ENCODE measurements around the gene PDSS2.

The PDSS2 gene

DNA sequence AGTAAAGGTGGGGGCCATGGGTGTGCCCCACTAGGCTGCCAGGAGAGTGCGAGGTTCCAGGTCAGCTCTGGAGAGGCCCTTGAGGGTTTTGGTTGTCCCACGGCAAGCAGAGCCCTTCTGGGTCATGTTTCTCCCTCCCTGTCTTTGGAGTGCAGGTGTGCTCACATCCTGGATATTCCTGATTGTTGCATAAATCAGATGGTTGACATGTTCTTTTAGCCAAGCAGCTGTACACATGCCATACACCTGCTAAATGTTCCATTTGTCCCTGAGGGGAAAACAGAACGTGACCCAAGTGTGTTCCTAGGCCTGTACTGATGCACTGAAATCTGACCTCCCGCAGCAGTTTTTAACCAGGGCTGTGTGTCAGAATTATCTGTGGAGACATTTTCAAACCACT lies 266.5 kb downstream of the PDSS2 start:
- H3K4me3 ChIP-seq (ENCODE audit: low read depth, low read length), result no peak overlapping the region
- TF ChIP-seq, protein P1, sequence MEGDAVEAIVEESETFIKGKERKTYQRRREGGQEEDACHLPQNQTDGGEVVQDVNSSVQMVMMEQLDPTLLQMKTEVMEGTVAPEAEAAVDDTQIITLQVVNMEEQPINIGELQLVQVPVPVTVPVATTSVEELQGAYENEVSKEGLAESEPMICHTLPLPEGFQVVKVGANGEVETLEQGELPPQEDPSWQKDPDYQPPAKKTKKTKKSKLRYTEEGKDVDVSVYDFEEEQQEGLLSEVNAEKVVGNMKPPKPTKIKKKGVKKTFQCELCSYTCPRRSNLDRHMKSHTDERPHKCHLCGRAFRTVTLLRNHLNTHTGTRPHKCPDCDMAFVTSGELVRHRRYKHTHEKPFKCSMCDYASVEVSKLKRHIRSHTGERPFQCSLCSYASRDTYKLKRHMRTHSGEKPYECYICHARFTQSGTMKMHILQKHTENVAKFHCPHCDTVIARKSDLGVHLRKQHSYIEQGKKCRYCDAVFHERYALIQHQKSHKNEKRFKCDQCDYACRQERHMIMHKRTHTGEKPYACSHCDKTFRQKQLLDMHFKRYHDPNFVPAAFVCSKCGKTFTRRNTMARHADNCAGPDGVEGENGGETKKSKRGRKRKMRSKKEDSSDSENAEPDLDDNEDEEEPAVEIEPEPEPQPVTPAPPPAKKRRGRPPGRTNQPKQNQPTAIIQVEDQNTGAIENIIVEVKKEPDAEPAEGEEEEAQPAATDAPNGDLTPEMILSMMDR (IDR thresholded peaks at IDR 0.05; ENCODE audit: low read depth, low read length), result no peak
- TF ChIP-seq POLR2A (IDR thresholded peaks at IDR 0.05; ENCODE audit: extremely low read depth, insufficient read length) (no peak), MYC (IDR thresholded peaks at IDR 0.05; ENCODE audit: low read depth, low read length) (no peak)
- TF ChIP-seq, protein P2, sequence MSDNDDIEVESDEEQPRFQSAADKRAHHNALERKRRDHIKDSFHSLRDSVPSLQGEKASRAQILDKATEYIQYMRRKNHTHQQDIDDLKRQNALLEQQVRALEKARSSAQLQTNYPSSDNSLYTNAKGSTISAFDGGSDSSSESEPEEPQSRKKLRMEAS (IDR thresholded peaks at IDR 0.05; ENCODE audit: low read depth, low read length), result no peak
- no peak for DNase-seq (ENCODE audit: low read depth)

DNA sequence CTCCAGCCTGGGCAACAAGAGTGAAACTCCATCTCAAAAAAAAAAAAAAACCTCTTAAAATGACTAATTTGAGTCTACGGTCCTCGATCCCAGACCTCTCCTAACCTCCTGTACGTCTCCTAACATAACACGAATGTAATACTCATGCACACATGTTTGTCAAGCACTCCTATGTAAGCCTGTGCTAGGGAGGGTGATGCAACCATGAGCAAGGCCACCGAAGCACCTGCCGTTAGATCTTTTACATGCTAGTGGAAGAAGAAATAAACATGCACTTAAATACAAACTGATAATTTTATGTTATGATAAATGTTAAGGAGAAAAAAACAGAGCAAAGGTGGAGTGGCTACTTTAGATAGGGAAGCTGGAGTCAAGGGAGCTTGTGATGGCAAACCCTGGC lies 271.7 kb downstream of the PDSS2 start:
- no peak for DNase-seq (ENCODE audit: low read depth)
- TF ChIP-seq MYC (IDR thresholded peaks at IDR 0.05; ENCODE audit: low read depth, low read length) (no peak), POLR2A (IDR thresholded peaks at IDR 0.05; ENCODE audit: extremely low read depth, insufficient read length) (no peak)
- TF ChIP-seq, protein P2 (IDR thresholded peaks at IDR 0.05; ENCODE audit: low read depth, low read length), result no peak
- TF ChIP-seq, protein P1 (IDR thresholded peaks at IDR 0.05; ENCODE audit: low read depth, low read length), result no peak
- H3K4me3 ChIP-seq (ENCODE audit: low read depth, low read length), result no peak overlapping the region

DNA sequence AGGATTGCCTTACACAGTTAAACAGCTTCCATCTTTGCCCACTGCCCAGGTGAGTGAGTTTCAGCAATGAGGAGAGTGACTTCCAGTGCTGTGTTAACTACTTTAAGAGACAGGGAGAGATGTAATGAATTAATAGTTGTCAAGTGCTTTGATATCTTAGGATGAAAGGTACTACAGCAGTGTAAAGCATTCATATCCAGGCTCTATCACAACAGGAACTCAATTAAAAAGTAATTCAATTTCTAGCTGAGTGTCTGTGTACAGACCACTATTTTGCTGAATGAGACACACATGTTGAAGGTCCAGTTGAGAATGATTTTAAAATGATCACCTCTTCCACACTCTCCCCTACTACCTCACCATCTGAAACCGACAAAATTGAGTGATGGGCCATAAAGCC lies 273.3 kb downstream of the PDSS2 start:
- DNase-seq (ENCODE audit: low read depth), result no peak
- no peak overlapping the region for H3K4me3 ChIP-seq (ENCODE audit: low read depth, low read length)
- TF ChIP-seq, protein P1 (IDR thresholded peaks at IDR 0.05; ENCODE audit: low read depth, low read length), result no peak
- no peak for TF ChIP-seq POLR2A (IDR thresholded peaks at IDR 0.05; ENCODE audit: extremely low read depth, insufficient read length)
- TF ChIP-seq MYC (IDR thresholded peaks at IDR 0.05; ENCODE audit: low read depth, low read length), result no peak
- TF ChIP-seq, protein P2 (IDR thresholded peaks at IDR 0.05; ENCODE audit: low read depth, low read length), result no peak

DNA sequence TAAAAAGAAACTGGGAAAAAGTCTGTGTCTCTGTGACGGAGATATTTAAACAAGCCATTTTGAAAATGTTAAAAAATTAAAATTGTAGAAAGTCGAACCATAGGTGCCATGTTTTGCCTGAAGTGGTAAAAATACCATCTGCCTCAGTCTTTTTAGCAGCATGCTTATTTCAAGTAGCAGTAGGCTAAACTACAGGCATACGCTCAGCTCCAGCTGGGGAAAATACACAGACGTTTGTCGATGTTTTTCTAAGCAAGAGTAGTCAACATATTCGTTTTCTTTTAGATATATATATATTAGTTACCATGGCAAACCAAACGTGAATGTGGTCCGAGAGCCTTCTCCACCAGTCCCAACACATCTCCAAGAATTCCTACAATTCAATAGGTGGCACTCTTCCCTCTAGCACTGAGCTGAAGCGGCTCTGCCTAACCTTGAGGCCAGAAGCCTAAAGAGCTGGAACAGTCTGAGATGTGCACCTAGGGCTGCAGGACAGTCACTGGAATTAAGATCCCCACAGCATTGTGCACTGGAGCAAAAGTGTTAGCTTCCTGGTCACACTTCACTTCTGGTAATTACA lies 273.9 kb downstream of the PDSS2 start:
- TF ChIP-seq POLR2A (IDR thresholded peaks at IDR 0.05; ENCODE audit: extremely low read depth, insufficient read length), result no peak
- TF ChIP-seq, protein P2 (IDR thresholded peaks at IDR 0.05; ENCODE audit: low read depth, low read length), result no peak
- TF ChIP-seq MYC (IDR thresholded peaks at IDR 0.05; ENCODE audit: low read depth, low read length), result no peak
- TF ChIP-seq, protein P1 (IDR thresholded peaks at IDR 0.05; ENCODE audit: low read depth, low read length), result no peak
- no peak for DNase-seq (ENCODE audit: low read depth)
- no peak overlapping the region for H3K4me3 ChIP-seq (ENCODE audit: low read depth, low read length)

DNA sequence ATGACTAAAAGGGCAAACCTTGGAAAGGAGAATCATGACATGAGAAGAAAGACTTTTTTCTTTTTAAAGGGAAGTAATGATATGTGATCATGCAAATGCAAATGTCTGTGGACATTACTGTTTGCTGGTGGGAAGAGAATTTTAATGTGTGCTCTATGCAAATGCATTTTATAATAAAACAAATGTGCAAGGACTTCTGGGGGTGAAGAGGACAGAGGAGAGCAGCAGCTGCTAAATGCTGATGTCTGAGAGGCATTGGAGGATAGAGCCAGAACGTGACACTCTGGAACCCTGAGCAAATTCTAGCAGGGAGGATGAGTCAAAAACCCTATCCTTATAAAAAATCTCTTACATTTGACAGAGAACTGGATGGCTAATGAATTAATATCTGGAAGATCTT lies 274.9 kb downstream of the PDSS2 start:
- H3K4me3 ChIP-seq (ENCODE audit: low read depth, low read length), result no peak overlapping the region
- no peak for DNase-seq (ENCODE audit: low read depth)
- TF ChIP-seq MYC (IDR thresholded peaks at IDR 0.05; ENCODE audit: low read depth, low read length), result no peak
- TF ChIP-seq, protein P2 (IDR thresholded peaks at IDR 0.05; ENCODE audit: low read depth, low read length), result no peak
- no peak for TF ChIP-seq POLR2A (IDR thresholded peaks at IDR 0.05; ENCODE audit: extremely low read depth, insufficient read length)
- TF ChIP-seq, protein P1 (IDR thresholded peaks at IDR 0.05; ENCODE audit: low read depth, low read length), result no peak
